Measurements from ENCODE around the gene LYSMD2.
"Not testable (repeated sequence)": the region's sequence is repeated elsewhere in the genome, so short reads cannot be mapped to it uniquely, and the experiment has no call there.

The LYSMD2 gene, protein sequence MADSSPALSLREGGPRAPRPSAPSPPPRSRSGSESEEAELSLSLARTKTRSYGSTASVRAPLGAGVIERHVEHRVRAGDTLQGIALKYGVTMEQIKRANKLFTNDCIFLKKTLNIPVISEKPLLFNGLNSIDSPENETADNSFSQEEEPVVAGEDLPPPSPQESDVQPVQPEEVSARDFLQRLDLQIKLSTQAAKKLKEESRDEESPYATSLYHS

DNA sequence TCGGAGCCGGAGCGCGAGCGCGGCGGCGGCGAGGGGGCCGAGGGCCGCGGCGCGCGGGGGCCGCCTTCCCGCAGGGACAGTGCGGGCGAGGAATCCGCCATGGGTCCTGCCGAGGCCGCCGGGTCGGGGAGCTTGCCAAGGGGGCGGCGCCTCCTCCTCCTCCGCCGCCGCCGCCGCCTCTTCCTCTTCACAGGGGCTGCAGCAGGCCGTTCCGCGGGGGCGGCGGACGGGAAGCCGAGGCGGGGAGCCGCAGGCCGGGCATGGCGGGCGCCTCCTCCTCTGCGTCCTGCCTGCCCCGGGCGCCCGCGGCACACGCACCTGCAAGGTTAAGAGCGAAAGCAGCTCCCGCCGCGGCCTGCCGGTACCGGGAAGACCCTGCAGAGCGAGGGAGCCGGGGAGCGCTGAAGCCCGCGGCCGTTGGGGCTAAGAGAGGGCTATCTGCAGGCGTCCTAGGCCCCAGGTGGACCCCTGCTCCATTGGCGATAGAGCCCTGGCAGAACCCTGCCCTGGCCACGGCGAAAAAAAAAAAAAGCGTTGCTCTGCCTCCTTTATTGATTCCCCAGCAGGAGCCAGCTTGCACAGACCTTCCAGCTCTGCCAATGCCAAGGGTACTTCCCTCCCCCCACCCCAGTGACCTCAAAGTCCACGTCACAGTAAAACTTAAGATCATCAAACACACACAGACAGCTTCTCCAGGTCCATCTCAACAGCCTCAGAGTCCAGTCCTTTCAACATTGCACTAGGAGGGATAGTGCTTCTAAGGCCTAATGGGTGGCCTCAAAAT is at the start of gene LYSMD2:
LYSMD2 (minus strand) TSS at position 134 of the 784 bp plus-strand sequence; CDS start at position 101, 33 bp downstream.
- peak; percentile 59 for DNase-seq (ENCODE audit: low read depth)

- not testable (repeated sequence) for DNase-seq (ENCODE audit: low read depth)
These were observed 49.7 kb upstream of the LYSMD2 start for GRCh38 chr15:51787130-51787529.

GRCh38 chr15:51783967-51784366 is 46.5 kb upstream of the LYSMD2 start:
- no peak for DNase-seq (ENCODE audit: low read depth)

GRCh38 chr15:51782357-51782896 is 45.0 kb upstream of the LYSMD2 start:
- DNase-seq (ENCODE audit: low read depth), result no peak

DNA sequence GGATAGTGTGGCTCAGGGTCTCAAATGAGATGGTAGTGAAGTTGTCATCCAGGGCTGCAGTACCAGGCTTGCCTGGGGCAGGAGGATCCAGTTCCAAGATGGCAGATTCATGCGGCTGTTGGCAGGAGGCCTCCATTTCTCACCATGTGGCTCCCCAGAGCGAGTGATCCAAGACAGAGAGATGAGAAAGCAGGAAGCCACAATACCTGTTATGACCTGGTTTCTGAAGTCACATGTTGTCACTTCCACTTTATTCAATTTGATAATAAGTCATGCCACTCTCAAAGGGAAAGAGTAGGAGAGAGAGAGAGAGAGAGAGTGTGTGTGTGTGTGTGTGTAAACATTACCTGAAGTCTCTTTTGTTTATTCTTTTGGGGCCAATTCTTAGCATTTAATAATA is 44.1 kb upstream of the LYSMD2 start:
- no peak for DNase-seq (ENCODE audit: low read depth)

DNA sequence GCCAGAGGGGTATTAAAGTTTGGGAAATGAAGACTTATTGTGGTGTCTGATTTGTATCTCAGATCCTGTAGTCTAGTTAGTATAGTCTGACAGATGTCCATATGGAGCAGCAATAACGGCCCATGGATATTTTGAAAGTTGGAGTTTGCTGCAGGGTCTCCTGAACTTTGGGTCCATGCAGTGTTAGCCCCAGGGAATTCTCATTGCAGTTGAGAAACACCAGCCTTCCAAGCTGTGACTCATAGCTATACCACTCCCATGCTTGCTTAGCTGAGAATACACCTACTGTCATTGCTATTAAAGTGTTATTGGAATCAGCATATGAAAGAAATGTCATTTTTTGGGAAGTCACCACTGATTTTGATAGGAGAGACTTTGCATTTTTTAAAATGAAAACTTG is 43.2 kb upstream of the LYSMD2 start:
- DNase-seq (ENCODE audit: low read depth), result no peak

DNA sequence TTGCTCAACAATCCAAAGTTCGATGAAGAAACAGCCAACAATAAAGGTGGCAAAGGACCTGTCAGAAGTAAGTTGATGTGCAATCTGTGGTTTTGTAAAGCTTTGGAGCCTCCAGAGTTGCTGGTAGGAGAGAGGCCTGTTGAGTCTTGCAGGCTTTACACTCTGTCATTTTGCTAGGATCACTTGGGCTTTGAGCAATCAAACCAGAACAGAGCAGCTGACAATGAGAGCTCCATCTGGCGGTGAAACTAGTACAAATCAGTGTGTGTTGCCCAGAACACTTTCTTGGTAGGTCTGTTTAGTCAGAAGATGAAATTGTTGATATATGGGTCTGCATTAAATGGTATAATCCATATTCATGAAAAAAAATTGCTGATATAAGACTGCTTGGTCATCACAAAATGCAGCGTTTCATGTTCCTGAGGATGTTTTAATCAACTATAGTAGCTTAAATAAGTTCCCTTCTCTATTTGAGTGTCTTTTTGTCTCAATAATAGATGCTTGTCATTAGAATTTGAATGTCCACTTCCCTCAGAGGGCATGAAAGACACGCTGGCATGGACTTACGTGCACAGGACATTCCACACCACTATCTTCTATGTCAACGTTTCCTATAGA is 39.6 kb upstream of the LYSMD2 start:
- DNase-seq (ENCODE audit: low read depth), result peak; percentile 22

- DNase-seq (ENCODE audit: low read depth), result peak; percentile 14
These were observed 38.7 kb upstream of the LYSMD2 start for GRCh38 chr15:51775967-51776816.

DNA sequence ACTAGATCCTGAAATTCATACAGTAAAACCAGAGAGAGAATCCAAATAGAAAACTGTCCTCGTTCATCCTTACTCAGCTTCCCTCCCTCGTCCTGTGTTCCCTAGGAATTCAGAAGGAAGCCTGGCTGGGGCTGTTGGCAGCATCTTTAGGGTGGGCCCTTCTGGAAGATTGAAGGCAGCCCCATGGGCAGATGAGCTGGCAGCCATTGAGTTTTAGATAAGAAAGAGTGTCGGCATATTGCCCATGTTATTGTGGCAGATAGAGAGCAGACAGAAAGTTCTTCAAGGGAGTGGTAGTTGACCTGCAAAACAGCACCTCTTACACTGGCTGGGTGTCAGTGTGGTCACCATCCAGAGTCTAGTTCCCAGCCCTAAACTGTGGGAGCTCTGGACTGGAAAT is 37.5 kb upstream of the LYSMD2 start:
- DNase-seq (ENCODE audit: low read depth), result no peak

GRCh38 chr15:51771773-51772172 is 34.3 kb upstream of the LYSMD2 start:
- DNase-seq (ENCODE audit: low read depth), result no peak

- DNase-seq (ENCODE audit: low read depth), result no peak
These were observed 33.4 kb upstream of the LYSMD2 start for GRCh38 chr15:51770902-51771301.

DNA sequence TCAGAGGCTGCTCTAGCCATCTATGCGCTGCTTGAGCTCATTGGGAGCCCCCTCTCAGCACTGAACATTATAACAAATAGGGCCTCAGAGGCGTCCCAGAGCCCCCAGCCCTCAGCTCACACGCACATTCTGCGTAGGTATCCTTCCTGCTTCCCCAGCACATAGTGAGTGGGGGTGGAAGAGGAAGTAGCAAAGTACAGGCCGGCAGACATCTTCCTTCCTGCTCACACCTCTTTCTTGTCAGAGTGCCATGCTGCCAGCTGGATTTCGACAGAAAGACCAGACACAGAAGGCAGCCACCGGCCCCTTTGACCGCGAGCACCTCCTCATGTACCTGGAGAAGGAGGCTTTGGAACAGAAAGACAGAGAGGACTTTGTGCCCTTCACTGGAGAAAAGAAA is 30.6 kb upstream of the LYSMD2 start:
- no peak for DNase-seq (ENCODE audit: low read depth)

GRCh38 chr15:51766341-51766740 is 28.9 kb upstream of the LYSMD2 start:
- DNase-seq (ENCODE audit: low read depth), result no peak

- no peak for DNase-seq (ENCODE audit: low read depth)
These were observed 28.3 kb upstream of the LYSMD2 start for GRCh38 chr15:51765751-51766150.

DNA sequence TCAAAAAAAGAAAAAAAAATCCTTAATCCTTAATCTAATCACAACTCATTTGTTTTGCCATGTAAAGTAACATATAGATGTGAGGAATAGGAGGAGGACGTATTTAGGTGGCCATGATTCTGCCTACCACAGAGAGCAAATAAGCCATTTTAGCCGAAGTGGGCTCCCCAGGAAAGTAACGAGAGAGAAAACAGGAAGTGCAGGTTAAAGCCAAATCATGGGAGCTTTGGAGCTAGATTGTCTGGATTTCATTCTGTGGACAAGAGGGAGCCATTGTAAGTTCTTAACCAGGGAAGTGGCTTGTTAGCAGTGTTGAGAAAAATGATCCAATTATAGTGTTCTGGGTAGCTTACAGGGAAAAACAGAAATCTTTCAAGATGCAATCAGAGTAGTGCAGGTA is 23.4 kb upstream of the LYSMD2 start:
- DNase-seq (ENCODE audit: low read depth), result no peak

DNA sequence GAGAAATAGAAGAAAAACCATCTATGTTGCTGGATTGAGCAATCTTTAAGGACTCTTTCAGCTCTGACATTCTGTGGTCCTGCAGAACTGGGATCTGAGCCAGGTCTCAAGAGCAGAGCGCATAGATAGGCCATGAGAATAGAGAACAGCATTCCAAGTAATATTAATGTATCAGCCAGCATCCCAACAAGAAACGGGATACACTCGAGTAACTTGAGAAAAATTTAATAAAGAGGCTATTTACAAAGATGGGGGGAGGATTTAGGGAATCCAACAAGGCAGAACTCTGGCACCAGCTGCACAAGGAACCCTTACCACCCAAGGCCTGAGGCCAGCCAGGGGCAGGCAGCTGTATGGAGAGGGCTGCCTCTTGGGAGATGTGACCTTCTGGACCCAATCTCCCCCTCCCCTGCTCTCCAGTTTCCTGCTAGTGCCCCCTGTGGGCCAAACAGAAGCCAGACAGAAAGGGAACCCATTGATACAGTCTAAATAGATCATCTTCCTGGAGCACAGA is 22.2 kb upstream of the LYSMD2 start:
- no peak for DNase-seq (ENCODE audit: low read depth)

DNA sequence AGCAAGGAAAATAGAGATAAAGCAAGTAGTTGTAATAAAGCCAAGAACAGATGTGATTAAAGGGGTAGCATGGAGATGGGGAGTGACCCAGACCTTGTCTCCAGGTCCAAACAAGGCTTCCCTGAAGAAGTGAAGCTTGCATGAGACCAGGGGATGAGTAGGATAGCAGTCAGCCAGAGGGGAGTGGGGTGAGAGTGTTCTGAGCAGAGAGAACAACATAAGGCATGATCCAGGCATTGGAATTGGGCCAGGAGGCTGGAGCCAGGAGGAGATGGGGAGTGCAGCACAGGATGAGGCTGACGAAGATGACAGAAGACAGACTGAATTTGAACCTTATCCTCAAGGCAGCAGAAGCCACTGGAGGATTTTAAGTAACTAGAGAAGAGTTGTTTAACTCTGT is 21.2 kb upstream of the LYSMD2 start:
- no peak for DNase-seq (ENCODE audit: low read depth)

GRCh38 chr15:51757450-51757849 is 20.0 kb upstream of the LYSMD2 start:
- no peak for DNase-seq (ENCODE audit: low read depth)

DNA sequence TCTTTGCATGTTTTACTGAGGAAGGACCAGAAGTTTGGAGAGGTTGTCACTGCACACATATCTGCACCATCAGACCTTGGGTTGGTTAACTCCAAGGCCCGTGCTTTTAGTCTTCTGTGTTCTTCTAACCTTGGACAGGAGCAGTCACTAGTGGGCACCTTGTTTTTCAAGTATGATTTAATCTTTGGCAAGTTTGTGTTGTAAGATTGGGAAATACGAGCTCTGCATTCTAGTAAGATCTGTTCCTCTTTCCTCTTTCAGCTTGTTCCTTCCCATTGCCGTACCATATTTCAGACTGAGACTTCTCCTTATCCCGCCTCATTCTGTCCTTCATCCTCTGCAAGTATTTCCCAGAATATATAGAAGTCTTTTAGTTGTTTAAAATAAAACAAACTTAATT is 19.0 kb upstream of the LYSMD2 start:
- DNase-seq (ENCODE audit: low read depth), result no peak

- DNase-seq (ENCODE audit: low read depth), result no peak
These were observed 18.3 kb upstream of the LYSMD2 start for GRCh38 chr15:51755790-51756189.

DNA sequence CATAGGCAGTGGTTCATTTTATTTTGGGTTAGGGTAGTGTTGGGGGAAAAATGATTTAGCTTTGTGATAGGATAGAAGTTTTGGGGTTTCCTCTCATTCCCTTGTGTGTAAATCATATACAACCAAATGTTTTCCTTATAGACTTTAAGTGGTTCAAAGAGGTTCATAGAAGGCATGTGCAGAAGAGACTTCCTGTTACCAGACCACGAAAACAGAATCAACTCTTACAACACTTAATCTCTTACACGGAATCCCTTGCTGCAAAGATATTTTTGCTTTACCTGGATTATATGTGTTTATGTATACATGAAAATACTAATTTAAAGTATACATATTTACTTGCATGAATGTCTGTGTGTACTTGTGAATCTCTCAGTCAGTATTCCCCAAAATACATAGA is 16.8 kb upstream of the LYSMD2 start:
- no peak for DNase-seq (ENCODE audit: low read depth)

- DNase-seq (ENCODE audit: low read depth), result no peak
These were observed 15.4 kb upstream of the LYSMD2 start for GRCh38 chr15:51752888-51753287.
